GM19397 (cell line): ENCODE results near the gene NFASC.

Experiments
- ATAC-seq: cut with Tn5 transposase; IDR thresholded peaks from one replicate; pipeline ENCODE4 v1.9.1; 2021; ENCODE audit warnings: mild to moderate bottlenecking, moderate library complexity; ENCODE audit not compliant: unreplicated experiment

The NFASC gene

GRCh38 chr1:204858363-204858821, 12.3 kb upstream of the NFASC start:
- ATAC-seq = no peak

GRCh38 chr1:204859861-204860267, 10.8 kb upstream of the NFASC start:
- no peak for ATAC-seq

DNA sequence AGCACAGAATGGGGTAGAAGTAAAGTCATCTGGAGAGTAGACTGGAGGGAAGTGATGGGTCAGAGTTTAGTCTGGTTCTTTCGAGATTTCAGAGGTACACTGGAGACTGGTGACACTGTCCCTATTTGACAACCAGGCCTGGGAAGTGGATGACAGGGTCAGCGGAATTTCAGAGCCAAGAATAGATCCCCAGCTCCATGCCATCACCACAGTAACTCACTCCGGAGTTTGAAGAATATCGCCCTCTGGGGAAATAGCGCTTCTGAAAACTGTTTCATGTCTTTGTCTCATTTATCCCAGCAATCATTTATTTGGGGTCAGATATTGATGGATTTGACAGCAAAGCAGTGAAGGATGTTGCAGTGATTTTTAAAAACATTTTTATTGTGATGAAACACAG, 7.6 kb upstream of the NFASC start:
- no peak for ATAC-seq

DNA sequence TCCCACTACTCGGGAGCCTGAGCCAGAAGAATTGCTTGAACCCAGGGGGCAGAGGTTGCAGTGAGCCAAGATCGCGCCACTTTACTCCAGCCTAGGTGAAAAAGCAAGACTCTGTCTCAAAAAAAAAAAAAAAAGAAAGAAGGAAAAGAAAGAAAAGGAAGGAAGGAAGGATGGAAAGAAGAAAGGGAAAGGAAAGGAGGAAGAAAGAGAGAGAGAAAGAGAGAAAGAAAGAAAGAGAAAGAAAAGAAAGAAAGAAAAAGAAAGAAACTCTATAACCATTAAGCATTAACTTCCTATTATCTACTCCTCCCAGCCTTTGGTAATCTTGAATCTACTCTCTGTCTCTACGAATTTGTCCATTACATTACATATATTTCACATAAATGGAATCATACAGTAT, 6.9 kb upstream of the NFASC start:
- no peak for ATAC-seq

GRCh38 chr1:204866051-204866596, 4.5 kb upstream of the NFASC start:
- no peak for ATAC-seq

DNA sequence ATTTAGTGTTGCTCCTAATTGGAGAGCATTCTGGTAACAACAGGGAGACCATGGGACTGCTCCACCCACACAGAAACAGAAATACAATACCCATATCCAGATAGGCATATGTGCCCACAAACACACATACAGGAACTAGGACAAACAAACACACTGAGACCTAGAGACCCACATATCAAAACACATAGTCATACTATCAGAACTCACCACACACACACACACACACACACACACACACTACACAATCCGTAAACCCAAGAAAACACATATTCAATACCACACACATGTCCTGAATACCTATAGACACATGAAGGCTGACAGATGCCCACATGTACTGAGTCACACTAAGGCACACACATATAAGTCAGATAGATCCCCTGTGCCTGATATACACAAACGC, 3.5 kb upstream of the NFASC start:
- ATAC-seq = no peak

DNA sequence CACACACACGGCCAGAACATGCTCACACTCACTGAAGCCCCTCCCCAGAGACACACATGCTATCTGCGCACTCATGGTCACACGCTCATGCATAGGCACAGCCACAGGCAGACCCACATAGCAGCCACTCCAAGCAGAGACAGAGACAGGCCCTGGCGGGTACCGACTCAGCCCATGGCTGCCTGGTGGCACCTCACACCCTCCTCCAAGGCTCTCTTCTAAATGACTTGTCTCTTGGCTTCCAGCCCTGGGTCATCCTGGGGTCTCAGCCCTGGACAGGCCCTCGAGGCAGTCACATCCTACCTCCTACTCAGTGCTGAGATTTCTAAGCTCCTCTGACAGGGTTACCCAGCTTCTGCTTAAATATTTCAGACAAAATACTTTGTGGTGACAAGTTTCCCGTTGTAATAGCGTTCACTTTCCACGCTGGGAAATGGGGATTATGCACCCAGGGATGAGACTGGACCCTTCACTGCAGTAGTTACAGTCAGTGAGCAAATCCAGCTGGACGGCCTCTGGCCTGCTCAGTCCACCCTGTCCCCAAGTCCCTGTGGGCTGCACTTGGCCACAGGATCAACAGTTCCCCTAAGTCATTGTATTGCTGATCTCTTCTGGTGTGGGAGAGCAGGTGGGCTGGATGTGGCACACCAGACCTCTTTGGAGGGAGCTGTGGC, 2.9 kb upstream of the NFASC start:
- ATAC-seq = no peak

DNA sequence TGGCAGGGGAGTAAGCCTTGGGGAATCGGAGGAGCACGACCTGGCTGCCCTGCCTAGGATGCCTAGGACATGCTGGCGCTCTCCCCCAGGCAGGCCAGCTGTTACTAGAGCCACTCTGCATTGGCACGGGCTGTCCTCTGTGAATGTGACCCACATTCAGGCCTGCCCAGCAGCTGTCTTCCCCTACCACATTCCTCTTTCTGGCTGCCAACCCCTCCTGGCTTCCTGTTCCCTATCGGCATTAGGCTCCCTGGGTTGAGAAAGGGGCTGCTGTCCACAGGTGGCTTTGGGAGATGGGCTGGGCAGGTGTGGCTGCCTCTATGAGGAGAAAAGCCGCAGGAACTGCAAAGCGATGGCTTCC, 2.3 kb upstream of the NFASC start:
- no peak for ATAC-seq

- no peak for ATAC-seq
Observed at GRCh38 chr1:204869097-204869496, 1.6 kb upstream of the NFASC start.

DNA sequence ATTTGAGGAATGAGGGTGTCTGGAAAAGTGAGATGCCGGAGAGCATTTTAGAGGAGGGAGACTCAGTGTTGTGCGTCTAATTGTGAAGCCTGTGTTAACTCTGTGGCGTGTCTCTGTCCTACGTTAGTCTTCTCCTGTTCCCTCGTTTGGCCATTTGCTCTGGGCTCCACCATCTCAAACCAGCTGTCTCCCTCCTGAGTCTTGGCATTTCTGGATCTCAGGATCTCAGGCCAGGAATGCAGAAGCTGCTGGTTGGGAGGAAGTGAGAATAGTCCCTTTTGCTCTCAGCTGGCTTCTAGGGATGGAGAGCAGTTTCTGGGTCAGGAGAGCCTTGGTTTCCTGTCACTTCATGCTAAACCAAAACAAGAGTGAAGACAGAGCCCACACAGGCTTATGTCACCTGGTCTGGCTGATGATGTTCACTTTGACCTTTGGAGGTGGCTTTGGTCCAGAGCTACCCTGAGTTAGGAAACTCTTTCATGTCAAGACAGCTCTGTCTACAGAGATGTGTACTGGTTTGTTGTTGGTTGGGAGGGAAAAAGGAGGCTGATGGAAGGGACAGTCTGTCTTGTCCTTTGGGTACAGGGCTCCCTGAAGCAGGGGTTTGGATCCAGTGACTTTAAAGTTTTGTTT, 859 bp downstream of the NFASC start:
- ATAC-seq = no peak

GRCh38 chr1:204872262-204872881, 1.7 kb downstream of the NFASC start:
- ATAC-seq = no peak

DNA sequence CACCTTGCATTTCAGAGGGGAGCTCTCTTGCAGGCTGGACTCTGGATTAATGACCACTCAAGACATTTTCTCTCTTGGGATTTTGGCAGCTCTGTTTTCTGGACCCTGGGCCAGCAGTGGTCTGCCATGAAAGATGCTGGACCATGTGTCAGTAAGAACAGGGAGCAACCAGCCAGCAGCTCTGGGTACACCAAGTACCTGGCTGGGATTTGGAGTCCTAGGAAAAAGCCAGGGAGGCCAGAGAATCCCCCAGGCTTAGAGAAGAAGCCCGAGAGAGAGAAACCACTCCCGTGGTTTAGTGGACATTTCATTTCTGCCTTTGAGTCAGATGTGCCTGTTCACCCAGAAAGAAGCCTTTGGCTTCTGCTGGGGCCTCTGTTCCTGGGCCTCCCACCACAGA, 2.5 kb downstream of the NFASC start:
- ATAC-seq = no peak

- no peak for ATAC-seq
Observed at GRCh38 chr1:204873714-204874113, 3.1 kb downstream of the NFASC start.

GRCh38 chr1:204874274-204874673, 3.6 kb downstream of the NFASC start:
- ATAC-seq = no peak

GRCh38 chr1:204875255-204875654, 4.6 kb downstream of the NFASC start:
- ATAC-seq = no peak

GRCh38 chr1:204878621-204879234, 8.1 kb downstream of the NFASC start:
- no peak for ATAC-seq

GRCh38 chr1:204879351-204879750, 8.7 kb downstream of the NFASC start:
- no peak for ATAC-seq

DNA sequence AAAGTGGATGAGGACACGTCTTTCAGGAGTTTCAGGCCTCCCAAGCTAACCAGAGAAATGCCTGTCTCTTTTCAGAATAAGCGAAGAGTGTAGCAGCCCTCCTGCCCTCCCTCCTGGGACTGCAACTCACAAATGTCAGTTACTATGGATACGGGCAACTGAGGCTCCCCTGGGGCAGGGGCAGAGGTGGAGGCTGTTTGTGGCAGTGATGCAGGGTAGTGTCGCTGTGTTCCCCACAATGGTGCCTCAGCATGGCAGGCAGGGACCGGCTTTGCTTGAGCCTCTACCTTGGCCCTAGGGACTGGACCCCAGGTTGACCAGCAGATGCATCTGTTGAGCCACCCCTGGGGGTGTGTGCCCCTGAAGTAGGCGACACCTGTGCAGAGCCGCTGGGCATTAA, 10.2 kb downstream of the NFASC start:
- ATAC-seq = no peak

DNA sequence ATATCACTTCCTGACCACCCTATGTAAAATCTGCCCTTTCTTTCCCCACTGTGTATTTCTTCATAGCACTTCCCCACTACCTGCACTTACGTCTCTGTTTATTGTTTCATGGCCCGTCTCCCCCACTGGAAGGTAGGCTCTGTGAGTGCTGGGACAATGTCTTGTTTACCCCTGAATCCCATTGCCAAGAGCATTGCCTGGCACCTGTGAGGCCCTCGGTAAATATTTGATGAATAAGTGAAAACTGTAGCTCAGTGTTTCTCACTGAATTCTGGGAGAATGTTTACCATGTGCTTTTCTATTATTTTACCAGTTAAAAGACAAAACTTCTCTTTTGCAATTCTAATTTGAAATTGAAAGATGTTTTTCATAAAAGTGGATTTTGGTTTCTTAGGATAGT, 11.8 kb downstream of the NFASC start:
- no peak for ATAC-seq

GRCh38 chr1:204883405-204883804, 12.7 kb downstream of the NFASC start:
- ATAC-seq = no peak

DNA sequence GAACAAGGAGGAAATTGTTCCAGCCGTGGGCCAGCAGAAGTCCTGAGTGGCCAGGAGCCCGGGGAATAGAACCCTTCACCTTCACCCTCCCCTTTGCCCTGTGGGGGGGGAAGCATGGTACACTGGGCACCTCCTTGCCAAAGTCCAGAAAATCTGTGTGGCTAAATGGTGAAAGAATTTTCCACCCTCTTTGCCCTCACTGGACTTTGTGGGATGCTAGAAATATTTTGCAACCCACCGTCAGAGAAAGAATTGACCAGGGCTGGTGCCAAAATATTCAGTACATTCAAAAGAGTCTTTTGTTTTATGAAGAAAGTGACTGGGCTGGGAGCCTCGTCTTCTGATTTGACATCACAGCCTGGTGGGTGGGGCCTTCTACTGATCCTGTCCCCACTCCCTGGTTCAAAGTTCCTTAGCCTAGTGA, 14.6 kb downstream of the NFASC start:
- ATAC-seq = no peak

- ATAC-seq = no peak
Observed at GRCh38 chr1:204885790-204886189, 15.1 kb downstream of the NFASC start.
